ENCODE measurements around the gene STXBP5. TPM values are rescaled to one million over a fixed set of nuclear protein-coding genes. Genes with fewer than 3 reads are reported as not detected.
"Not testable (repeated sequence)": the region's sequence is repeated elsewhere in the genome, so short reads cannot be mapped to it uniquely, and the experiment has no call there.

The STXBP5 gene
- total RNA-seq, 2 experiments from 2014 or later, result 33.2 to 36.4 TPM

- CTCF ChIA-PET, result no interaction called here
- POLR2A ChIA-PET, result no interaction called here
Measured at GRCh38 chr6:147347179-147347881, 143.1 kb downstream of the STXBP5 start.

GRCh38 chr6:147347882-147348575 is 143.8 kb downstream of the STXBP5 start:
- ChIA-PET POLR2A (no interaction called here), CTCF (no interaction called here)

GRCh38 chr6:147361311-147361981 is 157.2 kb downstream of the STXBP5 start:
- CTCF ChIA-PET, result interaction anchor here (0.6 kb wide), 1 partner anchor 546 kb away, joined by 4 read pairs; no protein-coding TSS in a partner anchor

GRCh38 chr6:147366290-147366689 is 162.1 kb downstream of the STXBP5 start:
- POLR2A ChIA-PET, result no interaction called here
- CTCF ChIA-PET, result no interaction called here

More at GRCh38 chr6:147361311-147361981, 157.2 kb downstream of the STXBP5 start:
- POLR2A ChIA-PET, result no interaction called here

- ChIA-PET POLR2A (no interaction called here), CTCF (no interaction called here)
Measured at GRCh38 chr6:147371325-147371724, 167.1 kb downstream of the STXBP5 start.

DNA sequence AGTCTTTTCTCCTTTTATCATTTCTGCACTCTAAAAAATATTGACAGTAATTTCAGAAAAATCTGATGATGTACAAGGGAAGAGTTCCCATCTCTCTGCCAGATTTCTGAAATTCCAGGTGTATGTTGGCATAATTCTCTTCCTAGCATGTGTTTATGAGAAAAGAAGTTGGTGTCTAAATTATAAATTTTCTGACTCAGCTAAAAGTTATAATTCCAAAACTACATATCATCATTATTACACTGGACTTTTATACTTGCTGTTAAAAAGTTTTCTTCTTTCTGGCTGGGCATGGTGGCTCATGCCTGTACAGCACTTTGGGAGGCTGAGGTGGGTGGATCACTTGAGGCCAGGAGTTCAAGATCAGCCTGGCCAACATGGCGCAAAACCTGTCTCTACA is 168.6 kb downstream of the STXBP5 start:
- CTCF ChIA-PET, result no interaction called here
- POLR2A ChIA-PET, result no interaction called here

GRCh38 chr6:147378819-147379218 is 174.6 kb downstream of the STXBP5 start:
- POLR2A ChIA-PET, result no interaction called here
- CTCF ChIA-PET, result no interaction called here

DNA sequence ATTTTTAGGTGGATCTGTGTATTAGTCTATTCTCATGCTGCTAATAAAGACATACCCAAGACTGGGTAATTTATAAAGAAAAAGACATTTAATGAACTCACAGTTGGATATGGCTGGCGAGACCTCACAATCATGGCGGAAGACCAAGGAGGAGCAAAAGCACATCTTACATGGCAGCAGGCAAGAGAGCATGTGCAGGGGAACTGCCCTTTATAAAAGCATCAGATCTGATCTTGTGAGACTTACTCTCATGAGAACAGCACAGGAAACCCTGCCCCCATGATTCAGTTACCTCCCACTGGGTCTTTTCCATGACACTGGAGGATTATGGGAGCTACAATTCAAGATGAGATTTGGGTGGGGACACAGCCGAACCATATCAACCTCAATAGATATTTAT is 176.6 kb downstream of the STXBP5 start:
- CTCF ChIA-PET, POLR2A ChIA-PET: not testable (repeated sequence)

- ChIA-PET CTCF (no interaction called here), POLR2A (no interaction called here)
Measured at GRCh38 chr6:147381712-147382111, 177.5 kb downstream of the STXBP5 start.

GRCh38 chr6:147382945-147383554 is 178.8 kb downstream of the STXBP5 start:
- ChIA-PET CTCF (no interaction called here), POLR2A (no interaction called here)

DNA sequence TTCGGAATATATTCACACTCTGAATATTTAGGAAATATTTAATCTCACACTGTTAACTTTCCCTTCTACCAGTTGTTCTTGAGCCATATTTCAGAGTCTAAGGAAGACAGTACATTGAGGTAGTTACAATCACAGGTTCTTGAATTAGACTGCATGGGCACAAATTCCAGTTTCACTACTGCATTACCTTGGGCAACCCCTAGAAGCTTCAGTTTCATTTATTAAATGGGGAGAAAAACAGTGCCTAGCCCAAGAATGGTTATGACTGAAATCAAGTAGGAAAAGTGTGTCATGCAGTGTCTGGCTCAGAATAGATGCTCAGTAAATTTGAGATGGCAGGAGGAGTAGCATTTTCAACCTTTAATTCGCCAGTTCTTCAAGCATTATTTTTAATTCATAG is 179.8 kb downstream of the STXBP5 start:
- CTCF ChIA-PET, result no interaction called here
- POLR2A ChIA-PET, result no interaction called here

- POLR2A ChIA-PET, result no interaction called here
- CTCF ChIA-PET, result no interaction called here
Measured at GRCh38 chr6:147384737-147385710, 180.8 kb downstream of the STXBP5 start.

- ChIA-PET POLR2A (no interaction called here), CTCF (no interaction called here)
Measured at GRCh38 chr6:147389463-147389862, 185.2 kb downstream of the STXBP5 start.

GRCh38 chr6:147390909-147391536 is 186.8 kb downstream of the STXBP5 start:
- ChIA-PET CTCF (no interaction called here), POLR2A (interaction anchor here (0.7 kb wide), 1 partner anchor 1028 kb away, joined by 3 read pairs; no protein-coding TSS in a partner anchor)

DNA sequence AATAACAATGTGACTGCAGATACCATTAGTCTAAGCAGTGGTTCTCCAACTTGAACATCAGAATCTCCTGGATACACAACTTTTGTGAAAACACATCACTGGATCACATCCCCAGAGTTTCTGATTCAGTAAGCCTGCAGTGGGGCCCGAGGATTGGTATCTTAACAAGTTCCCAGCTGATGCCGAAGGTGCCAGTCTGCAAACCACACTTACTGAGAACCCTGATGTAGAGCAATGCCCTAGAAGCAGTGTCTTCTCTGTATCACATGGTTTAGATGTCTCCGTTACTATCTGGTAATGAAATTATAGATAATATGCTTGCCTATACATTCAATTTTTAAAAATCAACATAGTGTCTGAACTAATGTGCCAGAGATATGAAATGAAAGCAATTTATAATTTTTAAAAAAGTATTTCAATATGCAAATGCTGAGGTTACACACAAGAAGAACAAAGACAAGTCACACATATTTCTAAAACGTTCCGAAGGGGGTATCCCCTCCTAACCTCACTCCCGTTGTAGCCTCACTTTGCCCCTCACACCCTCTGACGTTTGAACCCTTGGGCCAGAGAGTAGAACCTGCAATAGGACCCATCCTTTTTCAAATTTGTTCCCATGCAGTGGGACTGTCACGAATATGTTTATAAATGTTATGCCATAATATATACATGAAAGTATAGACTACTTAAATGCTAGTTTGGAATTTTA is 188.9 kb downstream of the STXBP5 start:
- ChIA-PET CTCF (no interaction called here), POLR2A (no interaction called here)

- POLR2A ChIA-PET, result no interaction called here
- CTCF ChIA-PET, result no interaction called here
Measured at GRCh38 chr6:147395158-147395557, 190.9 kb downstream of the STXBP5 start.

DNA sequence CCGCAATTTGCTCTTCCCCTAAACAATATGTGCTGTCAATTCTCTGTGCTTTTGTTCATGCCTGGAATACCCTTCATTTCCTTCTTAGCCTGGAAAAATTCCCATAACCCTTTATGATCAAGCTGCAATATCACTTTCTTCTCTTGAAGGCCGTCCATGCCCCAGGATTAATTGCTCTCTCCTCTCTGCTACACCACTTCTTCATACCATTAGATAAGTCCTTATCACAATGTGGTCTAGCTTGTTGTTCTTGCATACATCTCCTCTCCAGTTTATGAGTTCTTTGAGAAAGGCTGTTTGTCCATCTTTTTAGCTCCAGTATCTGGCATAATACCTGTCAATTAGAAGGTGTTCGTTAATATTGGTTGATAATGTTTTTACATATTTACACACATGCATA is 193.1 kb downstream of the STXBP5 start:
- CTCF ChIA-PET, result no interaction called here
- POLR2A ChIA-PET, result no interaction called here

DNA sequence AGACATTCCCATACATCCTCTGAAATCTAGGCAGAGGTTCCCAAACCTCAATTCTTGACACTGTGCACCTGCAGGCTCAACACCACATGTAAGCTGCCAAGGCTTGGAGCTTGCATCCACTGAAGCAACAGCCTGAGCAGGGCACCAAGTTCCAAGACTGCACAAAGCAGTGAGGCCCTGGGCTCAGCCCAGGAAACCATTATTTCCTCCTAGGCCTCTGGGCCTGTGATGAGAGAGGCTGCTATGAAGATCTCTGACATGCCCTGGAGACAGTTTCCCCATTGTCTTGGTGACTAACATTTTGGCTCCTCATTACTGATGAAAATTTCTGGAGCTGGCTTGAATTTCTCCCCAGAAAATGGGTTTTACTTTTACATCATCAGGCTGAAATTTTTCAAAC is 196.8 kb downstream of the STXBP5 start:
- ChIA-PET POLR2A (no interaction called here), CTCF (no interaction called here)

- POLR2A ChIA-PET, result no interaction called here
- CTCF ChIA-PET, result no interaction called here
Measured at GRCh38 chr6:147401779-147402178, 197.6 kb downstream of the STXBP5 start.

Data from activated CD8-positive, alpha-beta memory T cell treated with anti-CD3 and anti-CD28 coated beads for 36 hours (primary cell).